ENCODE data around the gene NMU. TPM values are rescaled to one million over a fixed set of nuclear protein-coding genes. Genes with fewer than 3 reads are reported as not detected.
"Not testable (repeated sequence)": the region's sequence is repeated elsewhere in the genome, so short reads cannot be mapped to it uniquely, and the experiment has no call there.

The NMU gene
- total RNA-seq, 2 donors from 2014 or later, result not detected

GRCh38 chr4:55592014-55592413, 44.1 kb downstream of the NMU start, which contains the start of gene PDCL2:
TSS of gene PDCL2 (minus strand) at chr4:55592245. CDS start at chr4:55592109, 136 bp downstream.
- H3K27me3 ChIP-seq, result no peaks in the 10 kb centered on the region
- H3K9me3 ChIP-seq, result no peaks in the 10 kb centered on the region
- TF ChIP-seq POLR2A (IDR thresholded peaks at IDR 0.05), result no peak
- no peak for TF ChIP-seq CTCF (IDR thresholded peaks at IDR 0.05)
- no peak within 1 kb of the TSS for H3K4me3 ChIP-seq
- H3K36me3 ChIP-seq (replicated peaks in 1 of 2; ENCODE audit: insufficient read depth in 1 of 2, low read depth in 2 of 2), result no peaks in the 10 kb centered on the region
- no peak for ATAC-seq
- intact Hi-C loops (cut with DNase I), result no loop called here
- no peaks in the 10 kb centered on the region for H3K4me1 ChIP-seq
- H3K27ac ChIP-seq, result no peak within 1 kb of the TSS
- 82 to 89% methylated on average over 18 to 24 of the region's 24 CpGs for WGBS, 2 donors
- no peak for DNase-seq

- intact Hi-C loops (cut with DNase I), result no loop called here
- Histone ChIP-seq H3K4me1 (no peaks in the 10 kb centered on the region), H3K27ac (no peak overlapping the region), H3K36me3 (replicated peaks in 1 of 2; ENCODE audit: insufficient read depth in 1 of 2, low read depth in 2 of 2) (no peaks in the 10 kb centered on the region), H3K27me3 (no peaks in the 10 kb centered on the region), H3K4me3 (no peak overlapping the region), H3K9me3 (no peaks in the 10 kb centered on the region)
- TF ChIP-seq POLR2A (IDR thresholded peaks at IDR 0.05) (no peak), CTCF (IDR thresholded peaks at IDR 0.05) (no peak)
- ATAC-seq (no peak), DNase-seq (no peak)
- 54% methylated on average over 2 of the region's 2 CpGs for WGBS, 2 donors
Observed at GRCh38 chr4:55588160-55588559, 47.9 kb downstream of the NMU start.

- H3K9me3 ChIP-seq; H3K4me3 ChIP-seq; H3K27me3 ChIP-seq; DNase-seq; H3K36me3 ChIP-seq (replicated peaks in 1 of 2; ENCODE audit: insufficient read depth in 1 of 2, low read depth in 2 of 2); H3K27ac ChIP-seq; H3K4me1 ChIP-seq; ATAC-seq; intact Hi-C loops (cut with DNase I): not testable (repeated sequence)
- WGBS, 2 donors, result 100% methylated on average over 2 of the region's 2 CpGs
Observed at GRCh38 chr4:55582773-55583172, 53.3 kb downstream of the NMU start.

DNA sequence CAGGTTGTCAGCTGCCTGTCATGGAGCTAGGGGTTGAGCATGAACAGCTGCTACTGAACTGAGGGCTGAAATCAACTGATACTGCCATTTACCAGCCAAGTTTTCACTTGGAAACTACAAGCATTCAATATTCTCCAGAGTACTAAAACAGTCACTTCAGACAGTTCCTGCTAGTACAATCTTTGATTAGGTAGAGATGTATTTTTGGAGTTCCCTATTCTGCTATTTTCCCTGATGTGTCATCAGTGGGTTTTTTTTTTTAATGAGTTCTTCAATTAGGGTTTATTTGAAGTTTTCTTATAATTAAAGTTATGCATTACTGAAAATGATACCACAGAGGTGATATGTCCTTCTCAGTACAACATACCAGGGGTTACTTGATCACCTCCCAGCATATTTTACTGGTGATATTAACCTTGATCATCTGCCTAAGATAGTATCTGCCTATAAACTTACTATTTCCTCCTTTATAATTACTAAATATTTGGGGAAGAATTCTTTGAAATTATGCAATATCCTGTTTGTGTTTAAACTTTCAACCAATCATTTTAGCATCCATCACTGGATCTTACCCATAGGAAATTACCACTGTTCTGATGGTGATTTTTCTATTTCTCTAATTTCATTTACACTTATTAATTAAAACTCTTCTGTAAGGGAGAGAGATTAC, 57.6 kb downstream of the NMU start:
- Histone ChIP-seq H3K27ac (no peak overlapping the region), H3K9me3 (peaks cover 0 to 12% (median 0%) of the 10 kb centered on the region in 3 donors), H3K4me3 (no peak overlapping the region), H3K4me1 (no peaks in the 10 kb centered on the region), H3K27me3 (no peaks in the 10 kb centered on the region), H3K36me3 (replicated peaks in 1 of 2; ENCODE audit: insufficient read depth in 1 of 2, low read depth in 2 of 2) (no peaks in the 10 kb centered on the region)
- TF ChIP-seq CTCF (IDR thresholded peaks at IDR 0.05) (no peak), POLR2A (IDR thresholded peaks at IDR 0.05) (no peak)
- DNase-seq (no peak), ATAC-seq (no peak)
- intact Hi-C loops (cut with DNase I), result no loop called here

DNA sequence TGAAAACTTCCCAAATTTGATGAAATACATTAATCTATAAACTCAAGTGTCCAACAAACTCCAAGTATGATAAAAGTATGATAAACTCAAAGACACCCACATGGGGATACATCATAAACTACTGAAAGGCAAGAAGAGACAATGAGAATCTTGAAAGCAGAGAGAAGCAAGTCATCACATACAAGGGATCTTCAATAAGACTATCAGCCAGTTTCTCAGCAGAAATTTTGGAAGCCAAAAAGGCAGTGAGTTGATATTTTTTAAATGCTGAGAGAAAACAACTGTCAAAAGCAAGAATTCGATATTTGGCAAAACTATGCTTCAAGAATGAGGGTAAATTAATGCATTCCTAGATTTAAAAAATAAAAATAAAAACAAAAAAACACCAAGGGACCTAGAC, 60.6 kb downstream of the NMU start:
- peaks cover 0 to 12% (median 0%) of the 10 kb centered on the region in 3 donors for H3K9me3 ChIP-seq
- H3K27ac ChIP-seq, result no peak overlapping the region
- WGBS, 2 donors, result 44 to 50% methylated on average over 1 of the region's 1 CpG
- TF ChIP-seq CTCF (IDR thresholded peaks at IDR 0.05) (no peak), POLR2A (IDR thresholded peaks at IDR 0.05) (no peak)
- DNase-seq (no peak), ATAC-seq (no peak)
- H3K4me3 ChIP-seq, result no peak overlapping the region
- H3K36me3 ChIP-seq (replicated peaks in 1 of 2; ENCODE audit: insufficient read depth in 1 of 2, low read depth in 2 of 2), result no peaks in the 10 kb centered on the region
- H3K4me1 ChIP-seq, result no peaks in the 10 kb centered on the region
- intact Hi-C loops (cut with DNase I), result no loop called here
- H3K27me3 ChIP-seq, result no peaks in the 10 kb centered on the region
